DMS114 treated with DMSO at 0.1 percent for 48 hours (cell line): Measurements from ENCODE around the gene TSPEAR.
"Not testable (repeated sequence)": the region's sequence is repeated elsewhere in the genome, so short reads cannot be mapped to it uniquely, and the experiment has no call there.

Experiments
- DNase-seq: peaks from one replicate; lab custom pipeline; 2025; ENCODE audit not compliant: unreplicated experiment; lab: John Stamatoyannopoulos, UW

The TSPEAR gene

GRCh38 chr21:44612669-44613229 lies 98.6 kb downstream of the TSPEAR start:
- DNase-seq: no peak

GRCh38 chr21:44612029-44612486 lies 99.3 kb downstream of the TSPEAR start, which contains the start of gene KRTAP10-8:
Gene KRTAP10-8, plus strand, starts transcription at chr21:44612079. Its CDS starts 22 bp downstream, at chr21:44612101.
- DNase-seq: no peak

GRCh38 chr21:44611551-44611950 lies 99.8 kb downstream of the TSPEAR start:
- DNase-seq: no peak

- not testable (repeated sequence) for DNase-seq
Measured at GRCh38 chr21:44610157-44610843, 101.1 kb downstream of the TSPEAR start.

- DNase-seq: no peak
Measured at GRCh38 chr21:44609193-44609592, 102.2 kb downstream of the TSPEAR start.

- no peak for DNase-seq
Measured at GRCh38 chr21:44606495-44606894, 104.9 kb downstream of the TSPEAR start.

- no peak for DNase-seq
Measured at GRCh38 chr21:44603911-44604310, 107.5 kb downstream of the TSPEAR start.

GRCh38 chr21:44603109-44603875 lies 108.1 kb downstream of the TSPEAR start:
- no peak for DNase-seq

GRCh38 chr21:44602463-44602850 lies 108.9 kb downstream of the TSPEAR start:
- no peak for DNase-seq

GRCh38 chr21:44601596-44602462 lies 109.5 kb downstream of the TSPEAR start:
- DNase-seq: no peak

GRCh38 chr21:44601091-44601490 lies 110.3 kb downstream of the TSPEAR start:
- DNase-seq: not testable (repeated sequence)

GRCh38 chr21:44600118-44600978 lies 111.0 kb downstream of the TSPEAR start, which contains the start of gene KRTAP10-7:
Gene KRTAP10-7, plus strand, starts transcription at chr21:44600597. Its CDS starts 25 bp downstream, at chr21:44600622.
- DNase-seq: not testable (repeated sequence)

GRCh38 chr21:44599264-44600029 lies 111.9 kb downstream of the TSPEAR start:
- DNase-seq: no peak

GRCh38 chr21:44598061-44598460 lies 113.3 kb downstream of the TSPEAR start:
- no peak for DNase-seq

GRCh38 chr21:44596068-44596725 lies 115.2 kb downstream of the TSPEAR start:
- DNase-seq: no peak

GRCh38 chr21:44595524-44595923 lies 115.8 kb downstream of the TSPEAR start:
- no peak for DNase-seq

- DNase-seq: no peak
Measured at GRCh38 chr21:44594406-44594916, 116.9 kb downstream of the TSPEAR start.
